ENCODE data around the gene CCL14. TPM values are rescaled to one million over a fixed set of nuclear protein-coding genes. Genes with fewer than 3 reads are reported as not detected.

CCL14 gene
- total and polyA plus RNA-seq, 2 of the 13 experiments (the other 11 are each of a cell fraction or from before 2014, with no cell fraction given) = 1.1 to 1.7 TPM

- no peak for TF ChIP-seq SIX4 (CRISPR knock-in tag; IDR thresholded peaks at IDR 0.05)
- no peak for TF ChIP-seq ARNT (IDR thresholded peaks at IDR 0.05)
- TF ChIP-seq PHF8 (CRISPR knock-in tag; IDR thresholded peaks at IDR 0.05) = peak; percentile 35; the same call in 1 of the 2 replicates
- peak; percentile 86; the same call in 1 of the 2 replicates for TF ChIP-seq WIZ (CRISPR knock-in tag; IDR thresholded peaks at IDR 0.05)
- TF ChIP-seq, protein P1, sequence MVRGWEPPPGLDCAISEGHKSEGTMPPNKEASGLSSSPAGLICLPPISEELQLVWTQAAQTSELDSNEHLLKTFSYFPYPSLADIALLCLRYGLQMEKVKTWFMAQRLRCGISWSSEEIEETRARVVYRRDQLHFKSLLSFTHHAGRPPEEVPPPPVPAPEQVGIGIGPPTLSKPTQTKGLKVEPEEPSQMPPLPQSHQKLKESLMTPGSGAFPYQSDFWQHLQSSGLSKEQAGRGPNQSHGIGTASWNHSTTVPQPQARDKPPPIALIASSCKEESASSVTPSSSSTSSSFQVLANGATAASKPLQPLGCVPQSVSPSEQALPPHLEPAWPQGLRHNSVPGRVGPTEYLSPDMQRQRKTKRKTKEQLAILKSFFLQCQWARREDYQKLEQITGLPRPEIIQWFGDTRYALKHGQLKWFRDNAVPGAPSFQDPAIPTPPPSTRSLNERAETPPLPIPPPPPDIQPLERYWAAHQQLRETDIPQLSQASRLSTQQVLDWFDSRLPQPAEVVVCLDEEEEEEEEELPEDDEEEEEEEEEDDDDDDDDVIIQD (CRISPR knock-in tag; IDR thresholded peaks at IDR 0.05; ENCODE audit: low read depth) = peak; percentile 70
- no peak for TF ChIP-seq SRSF9 (IDR thresholded peaks at IDR 0.05; ENCODE audit: borderline replicate concordance, insufficient read depth, low read depth, low read length, poor library complexity, severe bottlenecking)
- TF ChIP-seq, protein P2, sequence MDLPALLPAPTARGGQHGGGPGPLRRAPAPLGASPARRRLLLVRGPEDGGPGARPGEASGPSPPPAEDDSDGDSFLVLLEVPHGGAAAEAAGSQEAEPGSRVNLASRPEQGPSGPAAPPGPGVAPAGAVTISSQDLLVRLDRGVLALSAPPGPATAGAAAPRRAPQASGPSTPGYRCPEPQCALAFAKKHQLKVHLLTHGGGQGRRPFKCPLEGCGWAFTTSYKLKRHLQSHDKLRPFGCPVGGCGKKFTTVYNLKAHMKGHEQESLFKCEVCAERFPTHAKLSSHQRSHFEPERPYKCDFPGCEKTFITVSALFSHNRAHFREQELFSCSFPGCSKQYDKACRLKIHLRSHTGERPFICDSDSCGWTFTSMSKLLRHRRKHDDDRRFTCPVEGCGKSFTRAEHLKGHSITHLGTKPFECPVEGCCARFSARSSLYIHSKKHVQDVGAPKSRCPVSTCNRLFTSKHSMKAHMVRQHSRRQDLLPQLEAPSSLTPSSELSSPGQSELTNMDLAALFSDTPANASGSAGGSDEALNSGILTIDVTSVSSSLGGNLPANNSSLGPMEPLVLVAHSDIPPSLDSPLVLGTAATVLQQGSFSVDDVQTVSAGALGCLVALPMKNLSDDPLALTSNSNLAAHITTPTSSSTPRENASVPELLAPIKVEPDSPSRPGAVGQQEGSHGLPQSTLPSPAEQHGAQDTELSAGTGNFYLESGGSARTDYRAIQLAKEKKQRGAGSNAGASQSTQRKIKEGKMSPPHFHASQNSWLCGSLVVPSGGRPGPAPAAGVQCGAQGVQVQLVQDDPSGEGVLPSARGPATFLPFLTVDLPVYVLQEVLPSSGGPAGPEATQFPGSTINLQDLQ (CRISPR knock-in tag; IDR thresholded peaks at IDR 0.05) = no peak
- TF ChIP-seq ZNF232 (CRISPR knock-in tag; IDR thresholded peaks at IDR 0.05; ENCODE audit: borderline replicate concordance) = no peak
- TF ChIP-seq IRF2 (CRISPR knock-in tag; IDR thresholded peaks at IDR 0.05) = 0 out of 2 replicates have a peak, but pooled peaks have one; percentile 28
- no peak for TF ChIP-seq ZNF749 (CRISPR knock-in tag; IDR thresholded peaks at IDR 0.05; ENCODE audit: borderline replicate concordance)
- TF ChIP-seq ZNF563 (CRISPR knock-in tag; IDR thresholded peaks at IDR 0.05) = no peak
- no peak for TF ChIP-seq GZF1 (CRISPR knock-in tag; IDR thresholded peaks at IDR 0.05)
- TF ChIP-seq FOXK2 (IDR thresholded peaks at IDR 0.05) = no peak
- TF ChIP-seq U2AF2 (IDR thresholded peaks at IDR 0.05; ENCODE audit: low read depth, low read length) = no peak
- no peak for TF ChIP-seq RFX1 (IDR thresholded peaks at IDR 0.05)
- no peak for TF ChIP-seq CC2D1A (CRISPR knock-in tag; IDR thresholded peaks at IDR 0.05)
- TF ChIP-seq, protein P3, sequence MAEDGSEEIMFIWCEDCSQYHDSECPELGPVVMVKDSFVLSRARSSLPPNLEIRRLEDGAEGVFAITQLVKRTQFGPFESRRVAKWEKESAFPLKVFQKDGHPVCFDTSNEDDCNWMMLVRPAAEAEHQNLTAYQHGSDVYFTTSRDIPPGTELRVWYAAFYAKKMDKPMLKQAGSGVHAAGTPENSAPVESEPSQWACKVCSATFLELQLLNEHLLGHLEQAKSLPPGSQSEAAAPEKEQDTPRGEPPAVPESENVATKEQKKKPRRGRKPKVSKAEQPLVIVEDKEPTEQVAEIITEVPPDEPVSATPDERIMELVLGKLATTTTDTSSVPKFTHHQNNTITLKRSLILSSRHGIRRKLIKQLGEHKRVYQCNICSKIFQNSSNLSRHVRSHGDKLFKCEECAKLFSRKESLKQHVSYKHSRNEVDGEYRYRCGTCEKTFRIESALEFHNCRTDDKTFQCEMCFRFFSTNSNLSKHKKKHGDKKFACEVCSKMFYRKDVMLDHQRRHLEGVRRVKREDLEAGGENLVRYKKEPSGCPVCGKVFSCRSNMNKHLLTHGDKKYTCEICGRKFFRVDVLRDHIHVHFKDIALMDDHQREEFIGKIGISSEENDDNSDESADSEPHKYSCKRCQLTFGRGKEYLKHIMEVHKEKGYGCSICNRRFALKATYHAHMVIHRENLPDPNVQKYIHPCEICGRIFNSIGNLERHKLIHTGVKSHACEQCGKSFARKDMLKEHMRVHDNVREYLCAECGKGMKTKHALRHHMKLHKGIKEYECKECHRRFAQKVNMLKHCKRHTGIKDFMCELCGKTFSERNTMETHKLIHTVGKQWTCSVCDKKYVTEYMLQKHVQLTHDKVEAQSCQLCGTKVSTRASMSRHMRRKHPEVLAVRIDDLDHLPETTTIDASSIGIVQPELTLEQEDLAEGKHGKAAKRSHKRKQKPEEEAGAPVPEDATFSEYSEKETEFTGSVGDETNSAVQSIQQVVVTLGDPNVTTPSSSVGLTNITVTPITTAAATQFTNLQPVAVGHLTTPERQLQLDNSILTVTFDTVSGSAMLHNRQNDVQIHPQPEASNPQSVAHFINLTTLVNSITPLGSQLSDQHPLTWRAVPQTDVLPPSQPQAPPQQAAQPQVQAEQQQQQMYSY (CRISPR knock-in tag; IDR thresholded peaks at IDR 0.05) = no peak
- TF ChIP-seq E2F1 (CRISPR knock-in tag; IDR thresholded peaks at IDR 0.05) = no peak
- no peak for TF ChIP-seq BRD4 (CRISPR knock-in tag; IDR thresholded peaks at IDR 0.05)
- TF ChIP-seq, protein P4, sequence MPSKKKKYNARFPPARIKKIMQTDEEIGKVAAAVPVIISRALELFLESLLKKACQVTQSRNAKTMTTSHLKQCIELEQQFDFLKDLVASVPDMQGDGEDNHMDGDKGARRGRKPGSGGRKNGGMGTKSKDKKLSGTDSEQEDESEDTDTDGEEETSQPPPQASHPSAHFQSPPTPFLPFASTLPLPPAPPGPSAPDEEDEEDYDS (CRISPR knock-in tag; IDR thresholded peaks at IDR 0.05) = peak; percentile 95
Observed at GRCh38 chr17:36001862-36002603, 15.5 kb upstream of the CCL14 start (continued).
